Measurements from ENCODE around the gene BCL3. TPM values are rescaled to one million over a fixed set of nuclear protein-coding genes. Genes with fewer than 3 reads are reported as not detected.

The BCL3 gene
- total and polyA plus RNA-seq, 10 of the 15 experiments (the other 5 are each of a cell fraction or from before 2014, with no cell fraction given): 0.55 to 22.7 (median 3.6) TPM

DNA sequence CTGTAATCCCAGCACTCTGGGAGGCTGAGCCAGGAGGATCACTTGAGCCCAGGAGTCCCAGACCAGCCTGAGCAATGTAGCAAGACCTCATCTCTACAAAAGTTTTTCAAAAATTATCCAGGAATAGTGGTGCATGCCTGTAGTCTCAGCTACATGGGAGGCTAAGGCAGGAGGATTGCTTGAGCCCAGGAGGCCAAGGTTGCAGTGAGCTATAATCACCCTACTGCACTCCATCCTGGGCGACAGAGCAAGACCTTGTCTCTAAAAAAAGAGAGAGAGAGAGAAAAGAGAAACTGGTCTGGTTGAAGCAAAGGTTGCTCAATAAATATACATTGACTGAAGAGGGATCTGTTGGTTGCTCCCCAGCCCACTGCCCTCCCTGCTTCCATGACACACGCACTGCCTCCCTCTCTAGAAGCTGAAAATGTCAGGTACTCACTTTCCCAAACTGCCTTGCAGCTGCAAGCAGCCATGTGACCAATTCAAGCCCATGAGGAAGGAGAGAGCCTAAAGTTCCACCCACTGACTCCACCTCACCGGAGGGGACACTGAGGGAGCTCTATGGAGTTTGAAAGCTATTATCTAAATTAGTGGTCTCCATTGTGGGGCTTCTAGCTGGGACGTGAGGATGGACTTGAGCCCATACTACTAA is 35.5 kb upstream of the BCL3 start:
- 33% methylated on average over 4 of the region's 4 CpGs for WGBS (ENCODE audit: insufficient coverage, insufficient replicate concordance, low lambda C conversion rate, missing lambda C conversion rate)

More for the DNA sequence above, 35.5 kb upstream of the BCL3 start:
- Histone ChIP-seq H3K9ac (ENCODE audit: control insufficient read depth, insufficient read depth, low read length) (no peak overlapping the region), H3K4me2 (ENCODE audit: control insufficient read depth, insufficient read depth) (no peak overlapping the region), H3K79me2 (ENCODE audit: control insufficient read depth, insufficient read depth, low read length) (no peaks in the 10 kb centered on the region), H3K36me3 (ENCODE audit: control insufficient read depth in 2 of 2, insufficient read depth in 2 of 2, low read length in 1 of 2) (no peaks in the 10 kb centered on the region), H2AFZ (ENCODE audit: control insufficient read depth, low read depth, low read length) (no peak overlapping the region), H3K4me1 (ENCODE audit: control insufficient read depth, insufficient read depth, low read length) (no peaks in the 10 kb centered on the region; the same call in 1 of the 2 replicates), H3K9me3 (replicated peaks; ENCODE audit: control insufficient read depth, insufficient read depth, low read length) (peaks cover 10% of the 10 kb centered on the region; the same call in 2 of the 3 replicates), H3K27me3 (replicated peaks in 1 of 2; ENCODE audit: control insufficient read depth in 2 of 2, insufficient read depth in 2 of 2, low read length in 1 of 2) (no peaks in the 10 kb centered on the region), H3K27ac (ENCODE audit: control insufficient read depth, insufficient read depth) (no peak overlapping the region), H4K20me1 (ENCODE audit: control insufficient read depth, insufficient read depth) (no peaks in the 10 kb centered on the region), H3K4me3 (no peak overlapping the region)
- DNase-seq (ENCODE audit: low read depth, low spot score): no peak
- ChIA-PET RAD21 (ENCODE audit: unreplicated experiment) (interaction anchor here (0.8 to 2.5 kb wide), 2 partner anchors 11 to 58 kb away, joined by 5 to 7 read pairs; no protein-coding TSS in a partner anchor), CTCF (interaction anchor here (0.6 to 3.4 kb wide), 8 partner anchors 11 to 151 kb away, joined by 3 to 22 read pairs (median 4); no protein-coding TSS in a partner anchor), POLR2A (interaction anchor here (0.7 to 1.1 kb wide), 5 partner anchors 11 to 58 kb away, joined by 3 to 4 read pairs (median 3); no protein-coding TSS in a partner anchor), SMC1A (ENCODE audit: uncharacterized antibody, unreplicated experiment) (interaction anchor here (0.6 to 1.5 kb wide), 6 partner anchors 9 to 61 kb away, joined by 3 to 4 read pairs (median 3); no protein-coding TSS in a partner anchor)
- in situ Hi-C loops (cut with MboI): no loop called here
- TF ChIP-seq NFYB (IDR thresholded peaks at IDR 0.05; ENCODE audit: insufficient read depth, low read depth, low read length): peak; percentile 59
- TF ChIP-seq, protein P1, sequence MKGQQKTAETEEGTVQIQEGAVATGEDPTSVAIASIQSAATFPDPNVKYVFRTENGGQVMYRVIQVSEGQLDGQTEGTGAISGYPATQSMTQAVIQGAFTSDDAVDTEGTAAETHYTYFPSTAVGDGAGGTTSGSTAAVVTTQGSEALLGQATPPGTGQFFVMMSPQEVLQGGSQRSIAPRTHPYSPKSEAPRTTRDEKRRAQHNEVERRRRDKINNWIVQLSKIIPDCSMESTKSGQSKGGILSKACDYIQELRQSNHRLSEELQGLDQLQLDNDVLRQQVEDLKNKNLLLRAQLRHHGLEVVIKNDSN (IDR thresholded peaks at IDR 0.05; ENCODE audit: borderline replicate concordance, extremely low read length, insufficient read depth, low read depth, low read length): peak; percentile 48
- TF ChIP-seq NR2C2 (IDR thresholded peaks at IDR 0.05; ENCODE audit: borderline replicate concordance, control insufficient read depth, insufficient read length, low read depth): no peak
- TF ChIP-seq SIX5 (IDR thresholded peaks at IDR 0.05; ENCODE audit: low read depth, low read length, severe bottlenecking): peak; percentile 42
- ATAC-seq: no peak
- no TSS peak for BruUV-seq (replicated peaks)
- intact Hi-C loops (cut with micrococcal nuclease; ENCODE audit: unreplicated experiment): no loop called here
- no peak for FAIRE-seq
